DOHH2 (cell line): Measurements from ENCODE around the gene MAP1LC3A.
A peak's percentile ranks its signal among the peaks of the same experiment; 100 is the strongest.
"Not testable (repeated sequence)": the region's sequence is repeated elsewhere in the genome, so short reads cannot be mapped to it uniquely, and the experiment has no call there.

Source experiments
- H3F3A ChIP-seq: fragments of 200-600 bp; sonication (generic), shearing (Covaris generic); 2 replicates; pipeline ENCODE4 v1.6.0; 2016; ENCODE audit warnings: antibody characterized with exemption, mild to moderate bottlenecking; ENCODE audit not compliant: control insufficient read depth, insufficient read depth
- H3K27ac ChIP-seq: fragments of 200-600 bp; sonication (generic); 2 replicates; pipeline ENCODE4 v1.5.1; 2014; ENCODE audit warnings: low read depth, mild to moderate bottlenecking, low read length, moderate library complexity
- H3K27me3 ChIP-seq: fragments of 200-600 bp; sonication (generic); 2 replicates; pipeline ENCODE4 v1.6.1; 2014; ENCODE audit warnings: mild to moderate bottlenecking, low read length, mixed read lengths; ENCODE audit not compliant: control insufficient read depth
- H3K36me3 ChIP-seq: fragments of 200-600 bp; sonication (generic); 2 replicates; pipeline ENCODE4 v1.6.1; 2014; ENCODE audit warnings: mild to moderate bottlenecking, low read length, moderate library complexity, mixed read lengths; ENCODE audit not compliant: control insufficient read depth
- H3K4me1 ChIP-seq: fragments of 200-600 bp; sonication (generic); 2 replicates; pipeline ENCODE4 v1.6.1; 2014; ENCODE audit warnings: mild to moderate bottlenecking, low read length, mixed read lengths; ENCODE audit not compliant: control insufficient read depth
- H3K4me2 ChIP-seq: fragments of 200-600 bp; sonication (generic); 2 replicates; pipeline ENCODE4 v1.6.0; 2014; ENCODE audit warnings: mild to moderate bottlenecking, low read length, moderate library complexity
- H3K4me3 ChIP-seq: fragments of 200-600 bp; sonication (generic); 2 replicates; pipeline ENCODE4 v1.5.1; 2014; ENCODE audit warnings: mild to moderate bottlenecking, low read length, mixed read lengths
- H3K79me2 ChIP-seq: fragments of 200-600 bp; sonication (generic); 2 replicates; pipeline ENCODE4 v1.6.1; 2014; ENCODE audit warnings: mild to moderate bottlenecking, low read length, mixed read lengths; ENCODE audit not compliant: control insufficient read depth
- H3K9me2 ChIP-seq: fragments of 200-600 bp; sonication (generic); replicated peaks from 2 replicates; pipeline ENCODE4 v1.6.1; 2014; ENCODE audit warnings: mild to moderate bottlenecking, low read length, mixed read lengths; ENCODE audit not compliant: control insufficient read depth
- H3K9me3 ChIP-seq: fragments of 200-600 bp; sonication (generic); 2 replicates; pipeline ENCODE4 v1.6.1; 2014; ENCODE audit warnings: antibody characterized with exemption, low read length, mixed read lengths; ENCODE audit not compliant: control insufficient read depth, insufficient read depth
- H4K20me1 ChIP-seq: fragments of 200-600 bp; sonication (generic); 2 replicates; pipeline ENCODE4 v1.6.0; 2014; ENCODE audit warnings: low read depth, mild to moderate bottlenecking, antibody characterized with exemption, low read length, moderate library complexity; ENCODE audit not compliant: control insufficient read depth, insufficient read depth
- CTCF ChIP-seq: fragments of 200-600 bp; sonication (generic); IDR thresholded peaks from one replicate; pipeline ENCODE4 v1.5.1; 2014; ENCODE audit warnings: antibody characterized with exemption, mild to moderate bottlenecking, low read depth, low read length; ENCODE audit not compliant: poor library complexity, severe bottlenecking
- EZH2phosphoT487 ChIP-seq: fragments of 200-600 bp; sonication (generic); IDR thresholded peaks from 2 replicates; pipeline ENCODE4 v1.6.1; 2017; ENCODE audit warnings: borderline replicate concordance, mild to moderate bottlenecking, antibody characterized with exemption, low read length, moderate library complexity, mixed read lengths

MAP1LC3A gene

GRCh38 chr20:34515484-34516246, 42.9 kb upstream of the MAP1LC3A start:
- Histone ChIP-seq H3K79me2 (peaks cover 41% of the 10 kb centered on the region), H3K4me3 (peak overlapping the region; percentile 86), H3F3A (0 out of 2 replicates have a peak, but pooled peaks cover 6% of the 10 kb centered on the region), H3K4me1 (peaks cover 42% of the 10 kb centered on the region), H3K36me3 (peaks cover 10% of the 10 kb centered on the region), H3K9me2 (no peaks in the 10 kb centered on the region), H4K20me1 (no peaks in the 10 kb centered on the region), H3K4me2 (peak overlapping the region; percentile 98), H3K27me3 (no peaks in the 10 kb centered on the region), H3K9me3 (no peaks in the 10 kb centered on the region), H3K27ac (no peak overlapping the region)
- TF ChIP-seq EZH2phosphoT487 (no peak), CTCF (no peak)

GRCh38 chr20:34516247-34517113, 42.0 kb upstream of the MAP1LC3A start, which contains the start of gene DYNLRB1:
Gene DYNLRB1 (plus strand): TSS chr20:34516422. CDS start chr20:34516459, 37 bp downstream.
- Histone ChIP-seq H3F3A (0 out of 2 replicates have a peak, but pooled peaks cover 6% of the 10 kb centered on the region), H3K27me3 (no peaks in the 10 kb centered on the region), H3K36me3 (peaks cover 6% of the 10 kb centered on the region; the same call in 1 of the 2 replicates), H3K27ac (peak within 1 kb of the TSS; percentile 25; the same call in 1 of the 2 replicates), H3K9me2 (no peaks in the 10 kb centered on the region), H3K4me2 (peak within 1 kb of the TSS; percentile 98), H3K4me1 (peaks cover 42% of the 10 kb centered on the region), H3K9me3 (no peaks in the 10 kb centered on the region), H4K20me1 (no peaks in the 10 kb centered on the region), H3K79me2 (peaks cover 49% of the 10 kb centered on the region), H3K4me3 (peak within 1 kb of the TSS; percentile 86)
- no peak for TF ChIP-seq CTCF
- no peak for TF ChIP-seq EZH2phosphoT487

- Histone ChIP-seq H4K20me1 (no peaks in the 10 kb centered on the region), H3K79me2 (peaks cover 55% of the 10 kb centered on the region), H3K4me3 (peak overlapping the region; percentile 86)
Measured at GRCh38 chr20:34517114-34517505, 41.4 kb upstream of the MAP1LC3A start.

GRCh38 chr20:34518863-34519262, 39.7 kb upstream of the MAP1LC3A start:
- H3K4me3 ChIP-seq, H3F3A ChIP-seq, H3K9me2 ChIP-seq, H4K20me1 ChIP-seq, H3K9me3 ChIP-seq, H3K27me3 ChIP-seq, H3K27ac ChIP-seq: not testable (repeated sequence)
- peaks cover 17% of the 10 kb centered on the region for H3K36me3 ChIP-seq
- H3K79me2 ChIP-seq: peaks cover 70% of the 10 kb centered on the region
- H3K4me2 ChIP-seq: 0 out of 2 replicates have a peak overlapping the region, but pooled peaks have one; percentile 98
- peaks cover 45% of the 10 kb centered on the region for H3K4me1 ChIP-seq

More at GRCh38 chr20:34517114-34517505, 41.4 kb upstream of the MAP1LC3A start:
- H3F3A ChIP-seq: 0 out of 2 replicates have a peak, but pooled peaks cover 6% of the 10 kb centered on the region
- no peaks in the 10 kb centered on the region for H3K27me3 ChIP-seq
- H3K27ac ChIP-seq: peak overlapping the region; percentile 25; the same call in 1 of the 2 replicates
- no peak for TF ChIP-seq CTCF
- no peak for TF ChIP-seq EZH2phosphoT487
- no peaks in the 10 kb centered on the region for H3K9me2 ChIP-seq
- H3K4me2 ChIP-seq: peak overlapping the region; percentile 98
- H3K36me3 ChIP-seq: peaks cover 11% of the 10 kb centered on the region
- H3K9me3 ChIP-seq: no peaks in the 10 kb centered on the region
- peaks cover 42% of the 10 kb centered on the region for H3K4me1 ChIP-seq

- Histone ChIP-seq H3K4me2 (peak overlapping the region; percentile 10; the same call in 1 of the 2 replicates), H3K4me1 (peaks cover 45% of the 10 kb centered on the region), H3K79me2 (peaks cover 80% of the 10 kb centered on the region), H4K20me1 (peaks cover 13% of the 10 kb centered on the region; the same call in 1 of the 2 replicates), H3K36me3 (peaks cover 20% of the 10 kb centered on the region)
- H3K9me2 ChIP-seq, H3F3A ChIP-seq, H3K9me3 ChIP-seq, H3K27me3 ChIP-seq, H3K4me3 ChIP-seq, H3K27ac ChIP-seq: not testable (repeated sequence)
Measured at GRCh38 chr20:34519841-34520240, 38.7 kb upstream of the MAP1LC3A start.
